ENCODE results near the gene CACNA1I.

CACNA1I gene

DNA sequence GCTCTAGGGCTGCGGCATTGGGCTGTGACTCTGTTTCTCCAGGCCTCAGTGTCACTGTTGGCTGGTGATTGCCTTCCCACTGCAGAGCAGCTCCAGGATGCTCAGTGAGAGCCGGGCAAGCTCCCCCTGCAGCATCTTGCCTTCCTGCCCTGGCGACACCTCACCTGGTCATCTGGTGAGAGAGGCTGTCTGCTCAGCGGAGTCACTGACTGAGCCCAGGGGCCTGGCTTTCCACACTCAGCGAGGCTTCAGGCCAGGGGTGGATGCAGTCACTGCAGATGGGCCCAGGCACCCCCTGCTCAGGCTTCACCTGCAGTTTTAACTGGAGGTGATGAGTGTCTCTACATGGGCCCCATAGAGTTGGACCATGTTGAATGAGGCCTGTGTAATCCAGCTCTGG, 136.8 kb downstream of the CACNA1I start:
- Histone ChIP-seq H2AFZ (ENCODE audit: low read depth, low read length, severe bottlenecking) (no peak overlapping the region), H3K9ac (ENCODE audit: low read length) (no peak overlapping the region), H3K79me2 (ENCODE audit: insufficient read depth, low read length) (no peaks in the 10 kb centered on the region), H4K20me1 (ENCODE audit: low read depth, low read length) (no peaks in the 10 kb centered on the region), H3K4me2 (ENCODE audit: low read depth, low read length, poor library complexity, severe bottlenecking) (no peak overlapping the region), H3K4me3 (ENCODE audit: insufficient read depth, low read length, poor library complexity, severe bottlenecking) (no peak overlapping the region), H3K9me2 (replicated peaks; ENCODE audit: insufficient read depth, low read length) (no peaks in the 10 kb centered on the region), H3F3A (ENCODE audit: insufficient read depth) (no peaks in the 10 kb centered on the region), H3K36me3 (ENCODE audit: low read length) (no peaks in the 10 kb centered on the region), H3K27ac (ENCODE audit: low read depth, low read length) (no peak overlapping the region), H3K9me3 (ENCODE audit: insufficient read depth, low read length) (no peaks in the 10 kb centered on the region), H3K27me3 (ENCODE audit: low read length) (no peaks in the 10 kb centered on the region)
- TF ChIP-seq, protein P1, sequence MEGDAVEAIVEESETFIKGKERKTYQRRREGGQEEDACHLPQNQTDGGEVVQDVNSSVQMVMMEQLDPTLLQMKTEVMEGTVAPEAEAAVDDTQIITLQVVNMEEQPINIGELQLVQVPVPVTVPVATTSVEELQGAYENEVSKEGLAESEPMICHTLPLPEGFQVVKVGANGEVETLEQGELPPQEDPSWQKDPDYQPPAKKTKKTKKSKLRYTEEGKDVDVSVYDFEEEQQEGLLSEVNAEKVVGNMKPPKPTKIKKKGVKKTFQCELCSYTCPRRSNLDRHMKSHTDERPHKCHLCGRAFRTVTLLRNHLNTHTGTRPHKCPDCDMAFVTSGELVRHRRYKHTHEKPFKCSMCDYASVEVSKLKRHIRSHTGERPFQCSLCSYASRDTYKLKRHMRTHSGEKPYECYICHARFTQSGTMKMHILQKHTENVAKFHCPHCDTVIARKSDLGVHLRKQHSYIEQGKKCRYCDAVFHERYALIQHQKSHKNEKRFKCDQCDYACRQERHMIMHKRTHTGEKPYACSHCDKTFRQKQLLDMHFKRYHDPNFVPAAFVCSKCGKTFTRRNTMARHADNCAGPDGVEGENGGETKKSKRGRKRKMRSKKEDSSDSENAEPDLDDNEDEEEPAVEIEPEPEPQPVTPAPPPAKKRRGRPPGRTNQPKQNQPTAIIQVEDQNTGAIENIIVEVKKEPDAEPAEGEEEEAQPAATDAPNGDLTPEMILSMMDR (IDR thresholded peaks at IDR 0.05; ENCODE audit: insufficient read depth, low read length, poor library complexity, severe bottlenecking), result no peak

- no peak overlapping the region for H3K4me3 ChIP-seq (ENCODE audit: insufficient read depth, low read length, poor library complexity, severe bottlenecking)
- no peaks in the 10 kb centered on the region for H3K27me3 ChIP-seq (ENCODE audit: low read length)
- no peaks in the 10 kb centered on the region for H3K36me3 ChIP-seq (ENCODE audit: low read length)
- TF ChIP-seq, protein P1 (IDR thresholded peaks at IDR 0.05; ENCODE audit: insufficient read depth, low read length, poor library complexity, severe bottlenecking), result no peak
- TF ChIP-seq EZH2phosphoT487 (conservative IDR thresholded peaks at IDR 0.05; ENCODE audit: low read length), result no peak
- H3K4me2 ChIP-seq (ENCODE audit: low read depth, low read length, poor library complexity, severe bottlenecking), result no peak overlapping the region
- H3K79me2 ChIP-seq (ENCODE audit: insufficient read depth, low read length), result no peaks in the 10 kb centered on the region
- H3K9me2 ChIP-seq (replicated peaks; ENCODE audit: insufficient read depth, low read length), result no peaks in the 10 kb centered on the region
- no peaks in the 10 kb centered on the region for H4K20me1 ChIP-seq (ENCODE audit: low read depth, low read length)
- no peak overlapping the region for H3K27ac ChIP-seq (ENCODE audit: low read depth, low read length)
- no peaks in the 10 kb centered on the region for H3F3A ChIP-seq (ENCODE audit: insufficient read depth)
- no peak overlapping the region for H2AFZ ChIP-seq (ENCODE audit: low read depth, low read length, severe bottlenecking)
- no peak overlapping the region for H3K9ac ChIP-seq (ENCODE audit: low read length)
- no peaks in the 10 kb centered on the region for H3K9me3 ChIP-seq (ENCODE audit: insufficient read depth, low read length)
These were observed 137.3 kb downstream of the CACNA1I start for GRCh38 chr22:39707816-39708215.

- Histone ChIP-seq H3K4me3 (ENCODE audit: insufficient read depth, low read length, poor library complexity, severe bottlenecking) (no peak overlapping the region), H3K4me2 (ENCODE audit: low read depth, low read length, poor library complexity, severe bottlenecking) (no peak overlapping the region), H3K9me3 (ENCODE audit: insufficient read depth, low read length) (no peaks in the 10 kb centered on the region), H3K36me3 (ENCODE audit: low read length) (no peaks in the 10 kb centered on the region), H3K9ac (ENCODE audit: low read length) (no peak overlapping the region), H3K9me2 (replicated peaks; ENCODE audit: insufficient read depth, low read length) (no peaks in the 10 kb centered on the region), H4K20me1 (ENCODE audit: low read depth, low read length) (no peaks in the 10 kb centered on the region), H3K79me2 (ENCODE audit: insufficient read depth, low read length) (no peaks in the 10 kb centered on the region), H2AFZ (ENCODE audit: low read depth, low read length, severe bottlenecking) (no peak overlapping the region), H3K27ac (ENCODE audit: low read depth, low read length) (no peak overlapping the region), H3K27me3 (ENCODE audit: low read length) (no peaks in the 10 kb centered on the region), H3F3A (ENCODE audit: insufficient read depth) (no peaks in the 10 kb centered on the region)
- no peak for TF ChIP-seq EZH2phosphoT487 (conservative IDR thresholded peaks at IDR 0.05; ENCODE audit: low read length)
- TF ChIP-seq, protein P1 (IDR thresholded peaks at IDR 0.05; ENCODE audit: insufficient read depth, low read length, poor library complexity, severe bottlenecking), result no peak
These were observed 140.0 kb downstream of the CACNA1I start for GRCh38 chr22:39710380-39711150.

Data from SU-DHL-6 (cell line).